K562 (cell line): ENCODE results near the gene CD68. TPM values are rescaled to one million over a fixed set of nuclear protein-coding genes. Genes with fewer than 3 reads are reported as not detected.

Experiments
- ATF2 ChIP-seq: sonication (generic); formaldehyde crosslinking; IDR thresholded peaks from 2 replicates; pipeline ENCODE4 v1.8.1; 2022; ENCODE audit warnings: missing genetic modification reagents
- ATF3 ChIP-seq, 2 experiments: fragments of 450-650 bp in 1 of 2; sonication (generic) in 1 of 2; formaldehyde crosslinking in 1 of 2; IDR thresholded peaks in 1 of 2; conservative IDR thresholded peaks in 1 of 2; 2 replicates each; pipeline versions ENCODE4 v1.6.1 to v1.8.1; 2016 to 2023; ENCODE audit warnings: mild to moderate bottlenecking in 2 of 2, moderate library complexity in 2 of 2, inconsistent platforms in 1 of 2, missing genetic modification reagents in 1 of 2
- BCOR ChIP-seq: fragments of 450-650 bp; IDR thresholded peaks from 2 replicates; pipeline ENCODE4 v1.6.1; 2016
- CGGBP1 ChIP-seq: fragments of 250-450 bp; sonication (Bioruptor Pico); IDR thresholded peaks from 2 replicates; pipeline ENCODE4 v1.9.0; 2021; ENCODE audit warnings: mild to moderate bottlenecking
- ETS2 ChIP-seq: IDR thresholded peaks from 2 replicates; pipeline ENCODE4 v1.6.1; 2016; ENCODE audit warnings: borderline replicate concordance, missing genetic modification characterization, mild to moderate bottlenecking, moderate library complexity, missing compliant biosample characterization; ENCODE audit not compliant: poor library complexity, severe bottlenecking
- ETV6 ChIP-seq, 3 experiments: fragments of 150-350 bp in 1 of 3; sonication (generic) in 1 of 3; formaldehyde crosslinking in 1 of 3; IDR thresholded peaks; 2 replicates each; pipeline versions ENCODE4 v1.6.1 to v1.8.0; 2014 to 2022; ENCODE audit warnings: borderline replicate concordance in 2 of 3, low read depth in 2 of 3, antibody characterized with exemption in 1 of 3, low read length in 1 of 3, mild to moderate bottlenecking in 1 of 3, missing genetic modification reagents in 1 of 3
- HBP1 ChIP-seq: fragments of 450-650 bp; formaldehyde crosslinking; IDR thresholded peaks from 2 replicates; pipeline ENCODE4 v1.4.0; 2022; ENCODE audit warnings: missing genetic modification characterization
- MAFF ChIP-seq: IDR thresholded peaks from 2 replicates; pipeline ENCODE4 v1.6.1; 2012; ENCODE audit warnings: low read length, improper control_type of control experiment
- MXD1 ChIP-seq: fragments of 250-450 bp; sonication (Bioruptor Pico); IDR thresholded peaks from 2 replicates; pipeline ENCODE4 v1.8.0; 2021; ENCODE audit warnings: borderline replicate concordance, mild to moderate bottlenecking, moderate library complexity; ENCODE audit not compliant: poor library complexity, severe bottlenecking
- MXI1 ChIP-seq: IDR thresholded peaks from 2 replicates; pipeline ENCODE4 v1.6.1; 2011; ENCODE audit warnings: low read depth, mild to moderate bottlenecking, improper control_type of control experiment, low read length
- NRF1 ChIP-seq, 2 experiments: fragments of 450-650 bp; IDR thresholded peaks in 1 of 2; conservative IDR thresholded peaks in 1 of 2; 2 replicates each; pipeline ENCODE4 v1.6.1; 2014; ENCODE audit warnings: mild to moderate bottlenecking in 2 of 2
- POLR2AphosphoS2 ChIP-seq: IDR thresholded peaks from 2 replicates; pipeline ENCODE4 v1.6.1; 2012; ENCODE audit warnings: low read length, improper control_type of control experiment
- POLR3G ChIP-seq: IDR thresholded peaks from 2 replicates; pipeline ENCODE4 v1.6.1; 2011; ENCODE audit not compliant: insufficient read length, insufficient replicate concordance; ENCODE audit errors: extremely low read depth
- PREB ChIP-seq: sonication (generic); formaldehyde crosslinking; IDR thresholded peaks from 2 replicates; pipeline ENCODE4 v1.8.1; 2023; ENCODE audit warnings: mild to moderate bottlenecking, missing genetic modification reagents
- RHOXF2B ChIP-seq: fragments of 250-450 bp; sonication (Bioruptor Pico); conservative IDR thresholded peaks from 2 replicates; pipeline ENCODE4 v1.5.1; 2021
- SIRT6 ChIP-seq: IDR thresholded peaks from one replicate; pipeline ENCODE4 v1.6.1; 2012; ENCODE audit warnings: low read depth, mild to moderate bottlenecking, control low read depth, inconsistent platforms, low read length, moderate library complexity
- ZC3H8 ChIP-seq: fragments of 450-650 bp; IDR thresholded peaks from 2 replicates; pipeline ENCODE4 v1.6.1; 2017
- ZNF699 ChIP-seq: fragments of 250-450 bp; sonication (Bioruptor Pico); IDR thresholded peaks from 2 replicates; pipeline ENCODE4 v1.8.0; 2021; ENCODE audit warnings: mild to moderate bottlenecking, moderate library complexity; ENCODE audit not compliant: insufficient replicate concordance
- polyA plus RNA-seq, 8 experiments: library from polyadenylated mRNA; depleted of rRNA in 4 of 8; stranded (reverse) in 5 of 8; unstranded in 3 of 8; fragments of >200 nt; fragmentation: Nextera tagmentation in 2 of 8; fragmentation: Illumina TruSeq in 1 of 8; extraction: Ambion mirVana in 2 of 8; extraction: Trizol in 1 of 8; gene quantifications; 2 replicates each; pipeline versions ENCODE4 v1.2.1 to v1.2.3, GENCODE V29; 2011 to 2014; ENCODE audit warnings: inconsistent platforms in 1 of 8, missing spikeins in 1 of 8
- total RNA-seq, 7 experiments: library from RNA; depleted of rRNA in 6 of 7; stranded (reverse); fragments of >200 nt in 6 of 7; fragmentation: Illumina TruSeq in 2 of 7; extraction: Trizol in 2 of 7; gene quantifications; 2 replicates each; pipeline versions ENCODE4 v1.2.1 to v1.2.3, GENCODE V29; 2011 to 2021; ENCODE audit warnings: low replicate concordance in 1 of 7

The CD68 gene
- total and polyA plus RNA-seq, 9 of the 15 experiments (the other 6 are each of a cell fraction or from before 2014, with no cell fraction given) = 28.2 to 89.8 (median 37.7) TPM

GRCh38 chr17:7583253-7584109, 4.0 kb downstream of the CD68 start, which contains the start of gene MPDU1 (continued):
- TF ChIP-seq ZNF699 (CRISPR knock-in tag) (no peak), RHOXF2B (CRISPR knock-in tag) (no peak), ETS2 (tag) (no peak), SIRT6 (no peak), PREB (no peak), MXD1 (CRISPR knock-in tag) (no peak), ZC3H8 (no peak), ETV6 (IDR thresholded peaks at IDR 0.05; ENCODE audit: borderline replicate concordance in 1 of 2, low read depth in 2 of 2, low read length in 1 of 2) (no peak), ETV6 (CRISPR knock-in tag; IDR thresholded peaks at IDR 0.05; ENCODE audit: borderline replicate concordance) (no peak; the same call in 1 of the 2 replicates), MXI1 (peak; percentile 99), ATF2 (no peak), BCOR (no peak), MAFF (no peak), CGGBP1 (CRISPR knock-in tag) (no peak), NRF1 (conservative IDR thresholded peaks at IDR 0.05 in 1 of 2, IDR thresholded peaks at IDR 0.05 in 1 of 2) (peak; percentile 97 to 98), HBP1 (CRISPR knock-in tag) (no peak; the same call in 1 of the 2 replicates), POLR3G (no peak), POLR2AphosphoS2 (no peak; the same call in 1 of the 2 replicates), ATF3 (IDR thresholded peaks at IDR 0.05) (no peak), ATF3 (CRISPR knock-in tag; conservative IDR thresholded peaks at IDR 0.05) (peak; percentile 64; the same call in 1 of the 2 replicates)
